Stimulated activated CD8-positive, alpha-beta memory T cell treated with anti-CD3 and anti-CD28 coated beads, Interleukin-7, amount 100 ng/mL, for 48 hours (primary cell): ENCODE data around the gene AMZ2.

Experiments
- DNase-seq, 2 donors: peaks; one replicate each; pipeline ENCODE4 v3.0.0-alpha.2; 2020; ENCODE audit warnings: low read depth in 1 of 2; ENCODE audit errors: extremely low read depth in 1 of 2

Gene AMZ2

GRCh38 chr17:68289936-68290267 is 42.1 kb downstream of the AMZ2 start:
- DNase-seq, result no peak

DNA sequence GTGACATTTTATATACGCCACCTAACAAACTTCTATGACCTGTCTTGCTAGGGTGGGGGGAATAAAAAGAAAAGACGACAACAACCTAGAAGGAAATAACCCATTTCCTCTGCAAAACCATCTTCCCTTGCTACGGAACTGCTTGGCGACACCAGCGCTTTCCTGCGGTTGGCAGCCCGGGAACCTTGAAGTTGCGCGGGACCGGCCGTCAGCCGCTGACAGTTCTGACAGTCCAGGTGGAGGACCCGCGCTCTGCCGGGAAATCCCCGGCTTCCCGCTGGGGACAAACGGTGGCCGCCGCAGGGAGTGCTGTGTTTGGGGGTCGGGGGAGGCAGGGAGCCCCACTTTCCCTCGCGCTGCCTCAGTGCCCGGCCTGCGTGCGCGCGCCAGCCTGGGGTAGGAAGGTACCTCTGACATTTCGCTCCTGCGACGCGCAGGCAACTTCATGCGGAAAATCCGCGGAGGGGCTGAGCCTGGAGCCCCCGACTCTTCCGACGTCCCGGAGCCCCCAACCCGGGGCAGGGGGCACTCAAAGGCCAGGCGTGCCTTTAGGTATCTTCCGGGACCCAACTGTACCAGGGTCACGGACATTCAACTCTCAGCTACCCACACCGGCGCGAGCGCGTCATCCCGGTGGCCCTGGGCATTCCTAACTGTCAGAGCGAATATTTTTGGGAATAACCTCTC is 42.6 kb downstream of the AMZ2 start:
- DNase-seq, result no peak

- peak; percentile 52 to 70 for DNase-seq
Measured at GRCh38 chr17:68290955-68291835, 43.4 kb downstream of the AMZ2 start, which contains the start of the genes ARSG and SLC16A6. Gene ARSG (plus strand): TSS chr17:68291495. CDS start chr17:68307494, 15,999 bp downstream. Gene SLC16A6 (minus strand): TSS chr17:68291127. CDS start chr17:68278320, 12,807 bp downstream.

DNA sequence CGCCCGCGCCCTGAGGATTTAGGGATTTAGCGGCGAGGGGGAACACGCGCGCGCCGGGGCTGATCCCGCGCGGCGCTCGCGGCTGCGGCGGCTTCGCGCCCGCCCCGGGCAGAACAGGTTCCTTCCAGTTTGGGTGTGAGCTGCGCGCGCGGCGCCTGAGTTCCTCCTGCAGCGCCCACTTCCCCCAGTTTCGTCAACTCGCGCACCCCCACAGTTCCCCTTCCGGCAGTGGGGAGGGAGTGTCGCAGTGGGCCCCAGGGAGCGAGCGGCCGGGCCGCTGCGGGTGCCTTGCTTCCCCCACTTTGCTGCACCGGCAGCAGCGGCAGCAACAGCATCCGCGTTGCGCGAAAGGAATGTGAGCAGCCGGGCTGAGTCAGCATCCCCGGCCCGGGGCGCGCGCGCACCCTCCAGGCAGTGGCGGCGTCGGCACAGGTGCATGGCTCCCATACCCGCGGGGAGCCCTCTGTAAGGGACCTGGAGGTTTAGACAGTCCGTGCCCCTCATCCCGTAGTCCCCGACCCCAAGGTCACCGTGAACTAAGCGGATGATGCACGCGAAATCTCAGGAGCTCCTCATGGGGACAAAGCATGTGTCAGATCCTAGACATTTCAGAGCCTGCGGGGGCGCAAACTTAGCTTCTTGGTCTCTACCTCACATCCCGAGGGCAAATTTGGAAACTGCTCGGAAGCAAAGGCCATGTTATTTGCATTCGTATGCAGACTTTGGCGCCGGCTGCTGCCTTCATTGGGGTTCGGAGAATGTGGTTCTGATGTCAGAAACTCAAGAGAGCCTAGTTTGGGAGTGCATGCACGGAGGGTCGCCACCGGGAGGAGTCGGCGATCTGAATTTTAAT is 44.2 kb downstream of the AMZ2 start:
- peak; percentile 84 for DNase-seq

GRCh38 chr17:68292689-68293040 is 44.8 kb downstream of the AMZ2 start:
- DNase-seq, result no peak

- no peak for DNase-seq
Measured at GRCh38 chr17:68293490-68294195, 45.8 kb downstream of the AMZ2 start.

- no peak for DNase-seq
Measured at GRCh38 chr17:68294196-68294555, 46.3 kb downstream of the AMZ2 start.

DNA sequence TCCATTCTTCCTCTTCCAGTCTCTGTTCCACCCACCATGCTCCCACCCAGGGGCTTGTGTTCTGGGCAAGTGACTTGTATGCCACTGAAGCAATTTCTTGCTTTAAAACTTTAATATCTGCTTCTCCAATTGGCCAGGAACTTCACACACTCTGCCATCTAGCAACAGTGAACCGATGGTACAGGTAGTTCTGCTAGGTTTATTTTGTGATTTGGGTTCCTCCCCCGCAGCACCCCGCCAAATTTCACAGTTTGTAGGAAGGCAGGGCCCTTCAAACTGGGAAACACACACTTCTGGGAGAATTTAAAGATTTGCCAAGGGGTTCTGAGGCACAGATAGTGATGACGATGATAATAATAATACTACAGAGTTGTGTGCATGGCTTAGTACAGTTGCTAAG is 46.8 kb downstream of the AMZ2 start:
- DNase-seq, result no peak

DNA sequence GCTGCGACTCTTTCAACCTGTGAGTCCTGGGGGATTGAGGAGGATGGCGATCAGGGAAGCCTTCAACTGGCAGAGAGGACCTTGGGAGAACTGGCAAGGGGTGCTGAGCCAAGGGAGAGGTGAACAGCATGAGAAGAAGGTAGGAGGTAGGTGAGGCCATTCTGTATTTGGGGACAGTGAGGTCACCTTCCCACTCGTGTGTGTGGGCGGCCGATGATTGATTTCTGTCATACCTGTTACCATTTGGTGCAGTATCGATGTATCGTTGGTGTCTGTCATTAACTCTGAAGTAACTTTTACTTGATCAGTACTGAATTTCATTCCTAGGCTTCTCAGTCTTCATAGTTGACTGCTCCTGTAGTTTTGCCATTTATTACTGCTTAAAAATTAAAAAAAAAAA is 47.2 kb downstream of the AMZ2 start:
- peak in 1 of 2 donors; percentile 41 for DNase-seq

DNA sequence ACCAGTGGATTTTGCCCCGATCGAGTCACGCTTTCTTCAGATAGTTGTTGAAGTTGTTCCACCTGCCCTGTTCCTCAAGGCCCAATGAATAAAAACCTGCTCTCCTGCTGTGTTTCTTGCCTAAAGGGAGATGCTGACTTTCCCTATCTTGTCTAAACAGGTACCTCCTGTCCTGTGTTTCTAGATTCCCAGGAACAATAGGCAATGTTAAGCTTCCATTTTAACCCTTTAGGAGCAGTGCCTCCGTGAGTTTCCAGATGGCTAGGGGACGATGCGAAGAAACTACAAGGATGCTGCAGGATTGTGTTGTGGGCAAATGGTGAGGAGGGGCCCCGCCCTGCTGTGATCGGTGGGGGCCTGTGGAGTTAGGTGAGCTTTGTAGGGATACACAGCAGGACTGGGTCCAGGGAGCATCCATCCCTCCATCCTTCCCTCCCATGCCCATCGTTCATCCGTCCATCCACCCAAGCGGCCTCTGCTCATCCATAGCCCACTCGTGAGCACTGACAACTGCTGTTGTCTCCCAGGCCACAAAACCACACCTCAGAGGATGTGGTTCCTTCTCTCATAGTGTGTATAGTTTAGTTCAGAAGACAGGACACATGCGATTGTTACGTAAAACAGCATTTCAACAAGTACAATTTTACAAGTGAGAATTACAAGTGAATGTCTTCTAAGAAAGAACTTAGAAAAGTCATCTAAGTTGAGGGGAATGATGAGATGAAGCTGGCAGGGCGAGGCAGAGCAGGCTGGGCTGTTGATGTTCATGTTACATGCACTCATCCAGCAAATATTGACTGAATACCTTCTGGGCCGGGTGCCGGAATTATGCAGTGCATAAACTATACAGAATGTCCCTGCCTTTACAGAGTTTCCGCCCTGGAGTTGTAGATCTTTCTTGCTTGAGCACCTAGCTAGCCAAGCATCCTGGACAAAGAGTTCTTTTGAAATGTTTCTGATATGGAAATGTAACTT is 48.7 kb downstream of the AMZ2 start:
- DNase-seq, result peak in 1 of 2 donors; percentile 38

DNA sequence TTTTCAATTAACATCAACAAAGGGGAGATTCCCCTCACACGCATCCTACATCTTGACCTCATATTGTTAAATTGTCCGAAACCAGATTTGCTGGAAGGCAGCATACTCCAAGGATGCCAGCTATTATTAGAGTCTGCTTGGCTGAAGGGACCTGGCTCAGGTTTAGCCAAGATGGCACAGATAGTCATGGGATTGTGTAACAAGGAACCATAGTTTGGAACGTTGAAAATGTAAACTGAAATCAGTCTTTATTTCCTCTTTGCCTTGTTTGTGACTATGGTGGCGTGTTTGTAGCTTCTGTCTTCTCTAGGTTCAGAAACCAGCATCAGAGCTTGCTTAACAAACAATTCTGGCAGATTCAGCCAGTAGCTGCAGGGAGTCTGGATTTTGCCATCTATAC is 49.4 kb downstream of the AMZ2 start:
- DNase-seq, result no peak

DNA sequence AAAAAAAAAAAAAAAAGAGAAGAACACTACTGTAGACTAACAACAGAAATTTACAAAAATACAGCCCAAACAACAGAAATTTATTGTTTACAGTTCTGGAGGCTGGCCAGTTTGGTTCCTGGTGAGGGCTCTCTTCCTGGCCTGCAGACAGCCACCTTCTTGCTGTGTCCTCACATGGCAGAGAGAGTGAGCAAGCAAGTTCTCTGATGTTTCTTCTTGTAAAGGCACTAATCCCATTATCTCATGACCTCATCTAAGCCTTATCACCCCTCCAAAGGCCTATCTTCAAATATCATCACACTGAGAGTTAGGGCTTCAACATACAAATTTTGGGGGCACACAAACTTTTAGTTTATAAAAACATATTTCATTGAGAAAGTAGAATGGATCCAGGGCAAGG is 50.8 kb downstream of the AMZ2 start:
- no peak for DNase-seq

DNA sequence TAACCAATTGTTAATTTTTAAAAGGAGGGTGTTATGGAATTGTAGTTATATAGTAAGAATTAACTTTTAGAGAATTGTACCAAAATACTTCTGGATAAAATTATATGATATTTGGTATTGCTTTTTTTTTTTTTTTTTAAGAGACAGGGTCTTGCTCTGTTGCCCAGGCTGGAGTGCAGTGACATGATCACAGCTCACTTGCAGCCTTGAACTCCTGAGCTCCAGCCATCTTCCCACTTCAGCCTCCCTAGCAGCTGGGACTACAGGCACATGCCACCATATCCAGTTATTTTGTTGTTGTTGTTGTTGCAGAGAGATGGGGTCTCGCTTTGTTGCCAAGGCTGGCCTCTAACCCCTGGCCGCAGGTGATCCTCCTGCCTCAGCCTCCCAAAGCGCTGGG is 52.0 kb downstream of the AMZ2 start:
- DNase-seq, result no peak

GRCh38 chr17:68301438-68301959 is 53.7 kb downstream of the AMZ2 start:
- no peak for DNase-seq

- no peak for DNase-seq
Measured at GRCh38 chr17:68302066-68302564, 54.3 kb downstream of the AMZ2 start.

GRCh38 chr17:68302666-68303065 is 54.8 kb downstream of the AMZ2 start:
- no peak for DNase-seq

- DNase-seq, result no peak
Measured at GRCh38 chr17:68304706-68305105, 56.9 kb downstream of the AMZ2 start.

DNA sequence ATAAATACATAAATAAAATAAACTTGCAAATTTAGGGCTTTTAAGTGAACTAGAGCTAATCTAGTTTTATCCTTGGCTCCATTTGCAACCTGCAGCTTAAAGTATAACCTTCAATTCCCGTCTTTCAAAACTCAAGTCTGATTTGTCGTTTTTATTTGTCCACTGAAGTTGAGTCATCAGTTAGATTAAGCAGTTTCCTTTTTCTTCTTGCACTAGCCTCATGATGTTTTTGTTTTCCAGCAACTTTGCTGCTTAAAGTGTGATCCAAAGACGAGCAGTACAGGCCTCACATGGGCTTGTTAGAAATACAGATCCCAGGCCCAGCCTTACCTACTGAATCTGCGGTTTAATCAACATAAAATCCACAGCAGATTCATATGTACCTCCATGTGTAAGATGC is 57.3 kb downstream of the AMZ2 start:
- no peak for DNase-seq
